ENCODE measurements around the gene SZRD1.

DNA sequence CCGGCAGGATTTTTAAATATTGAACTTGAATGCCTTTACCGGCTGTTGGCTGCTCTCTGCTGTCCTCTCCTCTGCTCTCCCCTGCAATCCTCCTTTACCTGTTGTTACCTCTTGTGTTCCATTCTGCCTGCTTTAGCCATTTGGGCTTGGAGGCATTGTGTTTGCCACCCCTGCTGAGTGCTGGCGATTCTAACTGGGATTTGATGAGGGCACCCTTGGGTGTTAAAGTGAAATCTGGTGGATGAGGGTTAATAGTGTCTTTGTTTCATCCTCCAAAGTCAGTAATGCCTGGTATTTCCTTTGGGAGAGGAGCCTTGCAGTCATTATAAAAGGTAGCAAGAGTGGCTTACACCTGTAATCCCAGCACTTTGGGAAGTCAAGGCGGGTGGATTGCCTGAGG, 9.9 kb downstream of the SZRD1 start:
- TF ChIP-seq CTCF (conservative IDR thresholded peaks at IDR 0.05; ENCODE audit: low read depth, low read length): no peak
- TF ChIP-seq EZH2 (IDR thresholded peaks at IDR 0.05; ENCODE audit: low read length, unreplicated experiment): no peak
- no peak for TF ChIP-seq EZH2phosphoT487 (IDR thresholded peaks at IDR 0.05; ENCODE audit: borderline replicate concordance, low read length)
